Fibroblast of peridontal ligament (primary cell): ENCODE measurements around the gene IDH3G.

Experiments used
- DNase-seq: peaks from one replicate; pipeline ENCODE4 v3.0.0-alpha.2; 2010; ENCODE audit errors: extremely low read depth

IDH3G gene

DNA sequence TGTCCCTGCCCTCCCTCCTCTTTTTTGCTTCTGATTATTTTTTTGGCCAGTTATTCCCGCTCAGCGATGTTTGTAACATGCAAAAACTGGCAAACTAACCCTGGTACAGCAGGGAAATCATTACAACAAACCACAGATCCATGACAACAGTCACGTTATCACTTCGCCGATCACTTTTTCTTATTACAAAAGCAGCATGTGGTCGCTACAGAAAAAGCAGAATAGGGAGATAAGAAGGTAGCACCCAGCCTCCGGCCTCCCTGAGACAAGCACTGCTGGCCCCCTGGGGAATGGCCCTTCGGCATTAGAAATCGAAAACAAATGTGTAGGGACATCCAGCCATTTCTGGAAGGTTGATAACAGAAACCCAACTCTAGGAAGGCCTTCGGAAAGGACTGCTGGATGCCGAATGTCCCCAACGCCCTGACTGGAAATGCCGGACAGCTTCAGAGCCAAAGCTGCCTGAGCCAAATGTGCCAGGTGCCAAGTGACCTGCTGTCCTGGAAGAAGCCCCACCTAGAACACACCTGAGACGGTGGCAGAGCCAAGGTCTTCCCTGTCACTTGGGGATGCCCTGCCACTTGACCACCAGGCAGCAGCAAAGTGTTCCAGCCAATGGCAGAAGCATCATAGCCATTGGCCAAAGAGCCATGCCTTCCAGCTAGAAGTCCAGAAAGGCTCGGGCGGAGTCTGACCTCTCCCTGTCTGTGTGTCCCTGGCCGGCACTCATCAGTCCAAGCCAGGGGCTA, 2.9 kb downstream of the IDH3G start:
- no peak for DNase-seq

DNA sequence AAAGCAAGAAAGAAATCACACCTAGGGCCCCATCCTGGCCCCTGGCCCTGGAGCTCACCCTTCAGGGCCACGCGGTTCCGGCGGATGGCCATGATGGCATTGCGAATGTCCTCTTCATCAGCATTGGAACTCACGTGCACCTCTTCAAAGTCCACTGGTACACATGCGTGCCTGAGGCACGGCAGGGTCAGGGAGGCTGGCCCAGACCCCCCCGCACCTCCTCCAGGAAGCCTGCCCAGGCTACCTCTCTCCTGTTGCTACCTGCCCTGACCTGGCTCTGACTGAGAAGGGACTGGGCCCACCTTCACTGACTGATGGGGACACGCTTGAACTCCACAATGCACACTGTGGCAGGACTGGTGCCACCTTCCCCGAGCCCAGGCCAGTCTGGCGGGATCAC, 4.5 kb downstream of the IDH3G start:
- no peak for DNase-seq

GRCh38 chrX:153786669-153787068, 7.5 kb downstream of the IDH3G start:
- DNase-seq, result no peak

DNA sequence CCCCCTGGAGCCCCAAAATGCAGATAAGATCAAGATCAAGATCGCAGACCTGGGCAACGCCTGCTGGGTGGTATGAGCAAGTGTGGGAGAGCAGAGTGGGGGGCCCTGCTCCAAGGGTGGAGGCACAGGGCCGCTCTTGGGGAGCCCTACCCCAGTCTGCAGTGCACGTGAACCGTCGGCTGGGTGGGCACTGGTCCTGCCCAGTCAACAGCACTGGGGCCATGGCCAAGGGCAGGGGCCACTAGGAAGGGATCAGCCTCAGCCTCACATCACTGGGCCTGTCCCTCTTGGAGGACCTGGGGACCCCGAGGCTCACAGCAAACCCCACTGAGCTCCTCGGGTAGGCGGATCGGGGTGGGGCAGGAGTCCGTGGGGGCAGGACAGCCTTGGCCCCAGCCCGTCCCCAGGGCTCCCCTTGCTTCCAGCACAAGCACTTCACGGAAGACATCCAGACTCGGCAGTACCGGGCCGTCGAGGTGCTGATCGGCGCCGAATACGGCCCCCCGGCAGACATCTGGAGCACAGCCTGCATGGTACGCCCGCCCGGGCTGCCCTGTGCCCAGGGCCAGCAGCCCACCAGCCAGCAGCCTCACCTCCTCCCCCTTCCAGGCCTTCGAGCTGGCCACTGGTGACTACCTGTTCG, 9.7 kb downstream of the IDH3G start:
- no peak for DNase-seq

GRCh38 chrX:153783378-153784013, 10.7 kb downstream of the IDH3G start:
- DNase-seq, result no peak

DNA sequence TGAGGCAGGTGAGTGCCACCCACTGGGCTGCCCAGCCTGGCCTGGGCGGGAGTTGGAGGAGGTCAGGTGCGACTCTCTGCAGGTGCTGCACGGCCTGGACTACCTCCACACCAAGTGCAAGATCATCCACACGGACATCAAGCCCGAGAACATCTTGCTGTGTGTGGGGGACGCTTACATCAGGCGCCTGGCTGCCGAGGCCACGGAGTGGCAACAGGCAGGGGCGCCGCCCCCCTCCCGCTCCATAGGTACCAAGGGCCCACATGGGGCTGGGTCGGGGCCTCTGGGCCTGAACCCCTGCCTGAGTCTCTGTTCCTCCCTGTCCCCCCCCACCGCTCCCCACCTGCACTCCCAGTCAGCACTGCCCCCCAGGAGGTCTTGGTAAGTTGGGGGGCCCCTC, 11.3 kb downstream of the IDH3G start:
- DNase-seq, result no peak

- no peak for DNase-seq
Observed at GRCh38 chrX:153782313-153782712, 11.9 kb downstream of the IDH3G start.

- no peak for DNase-seq
Observed at GRCh38 chrX:153781428-153782047, 12.6 kb downstream of the IDH3G start.

GRCh38 chrX:153780678-153781427, 13.3 kb downstream of the IDH3G start, which contains the start of gene SRPK3:
Gene SRPK3 (plus strand): TSS chrX:153781041. CDS start chrX:153781087, 46 bp downstream.
- no peak for DNase-seq

- no peak for DNase-seq
Observed at GRCh38 chrX:153779891-153780677, 14.1 kb downstream of the IDH3G start.

GRCh38 chrX:153778684-153779101, 15.5 kb downstream of the IDH3G start:
- DNase-seq, result no peak

- DNase-seq, result no peak
Observed at GRCh38 chrX:153778181-153778580, 16.0 kb downstream of the IDH3G start.

DNA sequence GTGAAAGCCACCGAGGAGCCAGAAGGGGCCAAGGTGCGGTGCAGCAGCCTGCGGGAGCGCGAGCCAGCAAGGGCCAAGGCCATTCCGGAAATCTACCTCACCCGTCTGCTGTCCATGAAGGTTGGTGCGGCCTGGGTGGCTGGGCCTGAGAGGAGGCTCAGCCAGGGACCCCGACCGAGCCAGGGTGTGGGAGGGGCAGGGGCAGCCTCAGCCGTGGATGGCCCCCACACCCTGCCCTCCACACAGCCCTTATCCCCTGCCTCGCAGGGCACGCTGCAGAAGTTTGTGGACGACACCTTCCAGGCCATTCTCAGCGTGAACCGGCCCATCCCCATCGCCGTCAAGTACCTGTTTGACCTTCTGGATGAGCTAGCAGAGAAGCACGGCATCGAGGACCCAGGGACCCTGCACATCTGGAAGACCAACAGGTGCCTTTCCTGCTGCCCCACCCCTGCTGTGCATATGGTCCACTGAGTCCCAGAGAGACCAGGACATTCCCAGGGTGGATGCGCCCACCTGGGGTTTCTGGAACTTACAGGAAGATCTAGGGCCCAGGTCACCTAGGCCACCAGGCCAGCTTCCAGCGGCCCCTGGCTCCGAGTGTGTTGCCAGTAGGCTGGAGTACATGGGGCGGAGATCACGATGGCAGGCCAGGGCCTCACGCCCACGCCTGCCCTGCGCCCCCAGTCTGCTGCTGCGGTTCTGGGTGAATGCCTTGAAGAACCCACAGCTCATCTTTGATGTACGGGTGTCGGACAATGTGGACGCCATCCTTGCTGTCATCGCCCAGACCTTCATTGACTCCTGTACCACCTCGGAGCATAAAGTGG, 16.7 kb downstream of the IDH3G start:
- DNase-seq, result no peak

GRCh38 chrX:153776611-153777045, 17.5 kb downstream of the IDH3G start:
- DNase-seq, result no peak

GRCh38 chrX:153776120-153776599, 18.0 kb downstream of the IDH3G start:
- no peak for DNase-seq

GRCh38 chrX:153775293-153776119, 18.7 kb downstream of the IDH3G start:
- DNase-seq, result no peak

GRCh38 chrX:153774576-153775292, 19.4 kb downstream of the IDH3G start:
- no peak for DNase-seq
